ENCODE measurements around the gene ADARB2.

The ADARB2 gene

GRCh38 chr10:1642600-1643160 lies 94.6 kb downstream of the ADARB2 start:
- TF ChIP-seq ZBTB7A (IDR thresholded peaks at IDR 0.05; ENCODE audit: low read depth) (no peak), CREB1 (IDR thresholded peaks at IDR 0.05; ENCODE audit: low read depth) (no peak), CEBPB (IDR thresholded peaks at IDR 0.05) (no peak), TAF1 (IDR thresholded peaks at IDR 0.05; ENCODE audit: low read depth) (no peak), EGR1 (IDR thresholded peaks at IDR 0.05) (no peak), USF1 (IDR thresholded peaks at IDR 0.05) (no peak), TCF12 (IDR thresholded peaks at IDR 0.05; ENCODE audit: low read depth) (no peak)

- TF ChIP-seq CREB1 (IDR thresholded peaks at IDR 0.05; ENCODE audit: low read depth) (no peak), REST (IDR thresholded peaks at IDR 0.05; ENCODE audit: low read depth) (no peak), TAF1 (IDR thresholded peaks at IDR 0.05; ENCODE audit: low read depth) (no peak), EP300 (IDR thresholded peaks at IDR 0.05; ENCODE audit: borderline replicate concordance) (no peak), CEBPB (IDR thresholded peaks at IDR 0.05) (no peak), YY1 (IDR thresholded peaks at IDR 0.05; ENCODE audit: low read depth) (no peak), FOXM1 (IDR thresholded peaks at IDR 0.05; ENCODE audit: borderline replicate concordance, low read depth) (no peak), TCF12 (IDR thresholded peaks at IDR 0.05; ENCODE audit: low read depth) (no peak), USF1 (IDR thresholded peaks at IDR 0.05) (no peak), ZBTB7A (IDR thresholded peaks at IDR 0.05; ENCODE audit: low read depth) (no peak), EGR1 (IDR thresholded peaks at IDR 0.05) (no peak), TEAD4 (IDR thresholded peaks at IDR 0.05) (no peak)
Measured at GRCh38 chr10:1641402-1641801, 95.9 kb downstream of the ADARB2 start.

- no peak for TF ChIP-seq YY1 (IDR thresholded peaks at IDR 0.05; ENCODE audit: low read depth)
- no peak for TF ChIP-seq EGR1 (IDR thresholded peaks at IDR 0.05)
- no peak for TF ChIP-seq TEAD4 (IDR thresholded peaks at IDR 0.05)
- TF ChIP-seq RAD21 (IDR thresholded peaks at IDR 0.05; ENCODE audit: low read depth): no peak
- TF ChIP-seq CEBPB (IDR thresholded peaks at IDR 0.05): no peak
- TF ChIP-seq EP300 (IDR thresholded peaks at IDR 0.05; ENCODE audit: borderline replicate concordance): no peak
Measured at GRCh38 chr10:1638889-1639419, 98.4 kb downstream of the ADARB2 start.

GRCh38 chr10:1635340-1635739 lies 102.0 kb downstream of the ADARB2 start:
- TF ChIP-seq ZBTB7A (IDR thresholded peaks at IDR 0.05; ENCODE audit: low read depth): no peak
- no peak for TF ChIP-seq NFIC (IDR thresholded peaks at IDR 0.05)
- no peak for TF ChIP-seq USF1 (IDR thresholded peaks at IDR 0.05)
- no peak for TF ChIP-seq RAD21 (IDR thresholded peaks at IDR 0.05; ENCODE audit: low read depth)
- no peak for TF ChIP-seq CREB1 (IDR thresholded peaks at IDR 0.05; ENCODE audit: low read depth)
- TF ChIP-seq TCF12 (IDR thresholded peaks at IDR 0.05; ENCODE audit: low read depth): no peak
- TF ChIP-seq TAF1 (IDR thresholded peaks at IDR 0.05; ENCODE audit: low read depth): no peak
- no peak for TF ChIP-seq FOXM1 (IDR thresholded peaks at IDR 0.05; ENCODE audit: borderline replicate concordance, low read depth)
- TF ChIP-seq MAX (IDR thresholded peaks at IDR 0.05): no peak
- no peak for TF ChIP-seq YY1 (IDR thresholded peaks at IDR 0.05; ENCODE audit: low read depth)
- no peak for TF ChIP-seq EP300 (IDR thresholded peaks at IDR 0.05; ENCODE audit: borderline replicate concordance)
- no peak for TF ChIP-seq EGR1 (IDR thresholded peaks at IDR 0.05)
- TF ChIP-seq REST (IDR thresholded peaks at IDR 0.05; ENCODE audit: low read depth): no peak
- no peak for TF ChIP-seq CEBPB (IDR thresholded peaks at IDR 0.05)
- TF ChIP-seq TEAD4 (IDR thresholded peaks at IDR 0.05): no peak

GRCh38 chr10:1634239-1634638 lies 103.1 kb downstream of the ADARB2 start:
- TF ChIP-seq RAD21 (IDR thresholded peaks at IDR 0.05; ENCODE audit: low read depth) (no peak), ZBTB7A (IDR thresholded peaks at IDR 0.05; ENCODE audit: low read depth) (no peak), REST (IDR thresholded peaks at IDR 0.05; ENCODE audit: low read depth) (no peak)

Measured in Ishikawa (cell line).